Neuronal stem cell (in vitro differentiated cells): ENCODE results near the gene ZNF628.

Source experiments
- DNase-seq: peaks from one replicate; pipeline ENCODE4 v3.0.0-alpha.2; 2013; ENCODE audit warnings: low spot score
- H2AFZ ChIP-seq: one replicate; pipeline ENCODE4 v1.6.1; 2013; ENCODE audit warnings: mild to moderate bottlenecking, low read length, inconsistent platforms
- H2AK5ac ChIP-seq: 2 replicates; pipeline ENCODE4 v1.6.1; 2013; ENCODE audit warnings: low read depth, mild to moderate bottlenecking, inconsistent platforms, low read length, moderate library complexity, mixed read lengths
- H2BK120ac ChIP-seq: 2 replicates; pipeline ENCODE4 v1.6.1; 2013; ENCODE audit warnings: low read depth, mild to moderate bottlenecking, inconsistent platforms, low read length, moderate library complexity, mixed read lengths
- H2BK12ac ChIP-seq: one replicate; pipeline ENCODE4 v1.6.1; 2013; ENCODE audit warnings: low read length, inconsistent platforms
- H2BK15ac ChIP-seq: 2 replicates; pipeline ENCODE4 v1.6.1; 2013; ENCODE audit warnings: mild to moderate bottlenecking, low read length, inconsistent platforms, mixed read lengths
- H2BK5ac ChIP-seq: one replicate; pipeline ENCODE4 v1.6.1; 2013; ENCODE audit warnings: inconsistent platforms, mild to moderate bottlenecking, low read length, moderate library complexity
- H3K14ac ChIP-seq: one replicate; pipeline ENCODE4 v1.6.1; 2013; ENCODE audit warnings: low read length, inconsistent platforms
- H3K18ac ChIP-seq: 2 replicates; pipeline ENCODE4 v1.6.1; 2013; ENCODE audit warnings: low read length, inconsistent platforms
- H3K23ac ChIP-seq: 2 replicates; pipeline ENCODE4 v1.6.1; 2013; ENCODE audit warnings: low read depth, mild to moderate bottlenecking, mixed read lengths, low read length, inconsistent platforms; ENCODE audit not compliant: poor library complexity
- H3K27ac ChIP-seq: replicated peaks from 3 replicates; pipeline ENCODE4 v1.5.1; 2013; ENCODE audit warnings: low read length, inconsistent platforms
- H3K27me3 ChIP-seq, 3 experiments: 2 replicates each; pipeline ENCODE4 v1.6.1; 2013; ENCODE audit warnings: low read length in 3 of 3, mild to moderate bottlenecking in 2 of 3, inconsistent platforms in 1 of 3, low read depth in 1 of 3, mixed read lengths in 1 of 3, moderate library complexity in 1 of 3; ENCODE audit not compliant: control insufficient read depth in 3 of 3, insufficient read depth in 3 of 3
- H3K36me3 ChIP-seq, 2 donors: replicated peaks in 1 of 2; 2 replicates each; pipeline ENCODE4 v1.6.1; 2013; ENCODE audit warnings: low read length in 2 of 2; ENCODE audit not compliant: control insufficient read depth in 2 of 2, insufficient read depth in 2 of 2
- H3K4ac ChIP-seq: 2 replicates; pipeline ENCODE4 v1.6.1; 2013; ENCODE audit warnings: inconsistent platforms, mild to moderate bottlenecking, low read length, moderate library complexity
- H3K4me1 ChIP-seq, 2 donors: 1 replicate in 1 of 2; 2 replicates in 1 of 2; pipeline ENCODE4 v1.6.1; 2013; ENCODE audit warnings: low read length in 2 of 2, low read depth in 1 of 2; ENCODE audit not compliant: control insufficient read depth in 2 of 2, insufficient read depth in 1 of 2
- H3K4me2 ChIP-seq: one replicate; pipeline ENCODE4 v1.6.1; 2013; ENCODE audit warnings: mild to moderate bottlenecking, low read length, inconsistent platforms; ENCODE audit not compliant: insufficient read depth, poor library complexity, severe bottlenecking
- H3K4me3 ChIP-seq, 2 donors: 2 replicates each; pipeline ENCODE4 v1.5.1; 2013; ENCODE audit warnings: low read length in 2 of 2, mild to moderate bottlenecking in 2 of 2, inconsistent platforms in 1 of 2, moderate library complexity in 1 of 2
- H3K79me1 ChIP-seq: one replicate; pipeline ENCODE4 v1.6.1; 2013; ENCODE audit warnings: low read depth, mild to moderate bottlenecking, inconsistent platforms, low read length, moderate library complexity
- H3K9ac ChIP-seq: one replicate; pipeline ENCODE4 v1.6.1; 2013; ENCODE audit warnings: mild to moderate bottlenecking, low read depth, low read length, inconsistent platforms; ENCODE audit not compliant: poor library complexity
- H3K9me3 ChIP-seq, 2 donors: replicated peaks in 1 of 2; 2 replicates each; pipeline versions ENCODE3 to v1.6.1; 2013; ENCODE audit warnings: low read length in 2 of 2, mild to moderate bottlenecking in 2 of 2, inconsistent platforms in 1 of 2, low read depth in 1 of 2, mixed read lengths in 1 of 2, moderate library complexity in 1 of 2; ENCODE audit not compliant: control insufficient read depth in 2 of 2, insufficient read depth in 1 of 2
- H4K8ac ChIP-seq: one replicate; pipeline ENCODE4 v1.6.1; 2013; ENCODE audit warnings: low read depth, mild to moderate bottlenecking, inconsistent platforms, low read length, moderate library complexity
- H4K91ac ChIP-seq: one replicate; pipeline ENCODE4 v1.6.1; 2013; ENCODE audit warnings: low read length, low read depth, mild to moderate bottlenecking, inconsistent platforms; ENCODE audit not compliant: poor library complexity
- WGBS, 2 donors: extraction: QIAGEN DNeasy Blood & Tissue Kit; methylation state at CpG; one replicate each; pipeline ENCODE4 v1.1.7; 2013; ENCODE audit warnings: missing lambda C conversion rate in 2 of 2, mixed read lengths in 1 of 2; ENCODE audit not compliant: insufficient read length in 2 of 2, insufficient replicate concordance in 1 of 2; ENCODE audit errors: extremely low coverage in 2 of 2; 5-methylcytosine and 5-hydroxymethylcytosine counted together

Gene ZNF628

GRCh38 chr19:55504981-55505380 is 28.6 kb downstream of the ZNF628 start:
- Histone ChIP-seq H2AFZ (no peak overlapping the region), H3K79me1 (no peaks in the 10 kb centered on the region), H3K9ac (no peak overlapping the region), H4K91ac (no peak overlapping the region), H4K8ac (no peak overlapping the region), H3K9me3 (peaks cover 7 to 8% of the 10 kb centered on the region in 2 donors), H3K14ac (no peak overlapping the region), H2BK5ac (no peak overlapping the region), H2BK12ac (no peak overlapping the region), H3K36me3 (no peaks in the 10 kb centered on the region), H3K18ac (no peak overlapping the region), H3K23ac (no peak overlapping the region), H3K4ac (no peak overlapping the region), H3K4me2 (no peak overlapping the region), H3K27ac (no peak overlapping the region), H3K27me3 (peaks cover 0 to 7% (median 2%) of the 10 kb centered on the region in 3 experiments), H3K4me1 (peaks cover 0 to 7% of the 10 kb centered on the region in 2 donors), H3K4me3 (no peak overlapping the region), H2AK5ac (no peak overlapping the region), H2BK15ac (no peak overlapping the region), H2BK120ac (no peak overlapping the region)
- WGBS, 2 donors, result no CpG with 5 or more reads among the region's 11 CpGs
- DNase-seq, result no peak

GRCh38 chr19:55508120-55508519 is 31.7 kb downstream of the ZNF628 start:
- Histone ChIP-seq H2BK12ac (no peak overlapping the region), H3K4me1 (peaks cover 0 to 7% of the 10 kb centered on the region in 2 donors), H4K8ac (no peak overlapping the region), H3K14ac (no peak overlapping the region), H3K36me3 (no peaks in the 10 kb centered on the region), H2BK5ac (no peak overlapping the region), H2AFZ (no peak overlapping the region), H2BK15ac (no peak overlapping the region), H3K27me3 (peaks cover 0 to 5% (median 2%) of the 10 kb centered on the region in 3 experiments), H3K4ac (no peak overlapping the region), H4K91ac (no peak overlapping the region), H2BK120ac (no peak overlapping the region), H3K23ac (no peak overlapping the region), H3K4me2 (no peak overlapping the region), H3K18ac (no peak overlapping the region), H3K79me1 (no peaks in the 10 kb centered on the region), H3K27ac (no peak overlapping the region), H3K9me3 (peaks cover 4 to 7% of the 10 kb centered on the region in 2 donors), H3K9ac (no peak overlapping the region), H2AK5ac (no peak overlapping the region), H3K4me3 (no peak overlapping the region)
- no CpG with 5 or more reads among the region's 10 CpGs for WGBS, 2 donors
- DNase-seq, result no peak

GRCh38 chr19:55516878-55517620 is 40.6 kb downstream of the ZNF628 start:
- peak overlapping the region; percentile 98 for H2BK15ac ChIP-seq
- no peak overlapping the region for H4K91ac ChIP-seq
- peak overlapping the region; percentile 96 for H3K18ac ChIP-seq
- peak overlapping the region; percentile 77 for H3K9ac ChIP-seq
- DNase-seq, result peak; percentile 90
- peak overlapping the region; percentile 95 for H2BK5ac ChIP-seq
- peak overlapping the region; percentile 100 for H2BK120ac ChIP-seq
- H3K23ac ChIP-seq, result peak overlapping the region; percentile 80
- no peak overlapping the region for H3K14ac ChIP-seq
- peak overlapping the region; percentile 53 for H3K4ac ChIP-seq
- peaks cover 2 to 5% of the 10 kb centered on the region in 2 donors for H3K4me1 ChIP-seq
- peak overlapping the region; percentile 94 for H2AK5ac ChIP-seq
- H3K4me3 ChIP-seq, result no peak overlapping the region
- peaks cover 0 to 5% of the 10 kb centered on the region in 2 donors for H3K9me3 ChIP-seq
- peak overlapping the region; percentile 30 for H2BK12ac ChIP-seq
- H3K79me1 ChIP-seq, result no peaks in the 10 kb centered on the region
- H3K27me3 ChIP-seq, result no peaks in the 10 kb centered on the region
- H3K27ac ChIP-seq, result no peak overlapping the region
- H3K4me2 ChIP-seq, result peak overlapping the region; percentile 77
- H4K8ac ChIP-seq, result peak overlapping the region; percentile 52
- H3K36me3 ChIP-seq, result no peaks in the 10 kb centered on the region
- no CpG with 5 or more reads among the region's 61 CpGs for WGBS, 2 donors
- H2AFZ ChIP-seq, result peak overlapping the region; percentile 82

- Histone ChIP-seq H3K14ac (no peak overlapping the region), H4K8ac (no peak overlapping the region), H3K79me1 (no peaks in the 10 kb centered on the region), H3K27ac (no peak overlapping the region), H3K27me3 (no peaks in the 10 kb centered on the region), H3K23ac (no peak overlapping the region), H3K9me3 (peaks cover 0 to 5% of the 10 kb centered on the region in 2 donors), H3K18ac (no peak overlapping the region), H2BK5ac (no peak overlapping the region), H3K4me1 (peaks cover 2 to 5% of the 10 kb centered on the region in 2 donors), H3K36me3 (no peaks in the 10 kb centered on the region), H3K9ac (no peak overlapping the region), H3K4me2 (no peak overlapping the region), H2AFZ (no peak overlapping the region), H2BK120ac (no peak overlapping the region), H3K4ac (no peak overlapping the region), H2BK12ac (no peak overlapping the region), H4K91ac (no peak overlapping the region), H2AK5ac (no peak overlapping the region), H3K4me3 (no peak overlapping the region), H2BK15ac (no peak overlapping the region)
- DNase-seq, result no peak
- WGBS, 2 donors, result 100% methylated on average over 1 of the region's 10 CpGs; no CpG with 5 or more reads in 1 of the 2 donors
Measured at GRCh38 chr19:55519451-55520311, 43.3 kb downstream of the ZNF628 start.
